HG02610 (cell line): Measurements from ENCODE around the gene MRPL38.

ENCODE experiments used
- ATAC-seq: cut with Tn5 transposase; IDR thresholded peaks from one replicate; pipeline ENCODE4 v1.9.1; 2021; ENCODE audit warnings: mild to moderate bottlenecking, moderate library complexity; ENCODE audit not compliant: unreplicated experiment

MRPL38 gene

DNA sequence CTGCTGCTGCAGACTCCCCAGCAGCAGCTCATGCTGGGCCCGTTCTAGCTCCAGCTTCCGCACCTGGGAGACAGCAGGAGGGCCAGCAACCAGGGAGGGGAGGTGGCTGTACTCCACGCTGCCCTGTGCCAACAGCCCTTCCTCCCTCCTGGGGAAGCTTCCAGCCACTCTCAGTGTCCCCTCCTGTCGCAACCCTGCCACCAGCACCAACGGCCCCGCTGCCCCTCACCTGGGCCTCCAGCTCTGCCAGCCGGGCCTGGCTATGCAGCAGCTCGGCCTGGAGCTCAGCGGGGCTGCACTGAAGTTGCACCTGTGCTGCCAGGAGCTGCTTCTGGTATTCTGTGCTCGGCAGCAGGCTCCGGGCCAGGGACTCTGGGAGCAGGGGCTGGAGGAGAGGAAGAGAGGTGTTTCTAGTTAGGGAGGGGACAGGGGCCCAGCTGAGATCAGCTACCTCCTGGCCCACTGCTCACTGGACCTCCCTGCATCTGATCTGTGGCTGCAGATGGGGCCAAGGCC lies 15.4 kb upstream of the MRPL38 start:
- ATAC-seq = no peak

DNA sequence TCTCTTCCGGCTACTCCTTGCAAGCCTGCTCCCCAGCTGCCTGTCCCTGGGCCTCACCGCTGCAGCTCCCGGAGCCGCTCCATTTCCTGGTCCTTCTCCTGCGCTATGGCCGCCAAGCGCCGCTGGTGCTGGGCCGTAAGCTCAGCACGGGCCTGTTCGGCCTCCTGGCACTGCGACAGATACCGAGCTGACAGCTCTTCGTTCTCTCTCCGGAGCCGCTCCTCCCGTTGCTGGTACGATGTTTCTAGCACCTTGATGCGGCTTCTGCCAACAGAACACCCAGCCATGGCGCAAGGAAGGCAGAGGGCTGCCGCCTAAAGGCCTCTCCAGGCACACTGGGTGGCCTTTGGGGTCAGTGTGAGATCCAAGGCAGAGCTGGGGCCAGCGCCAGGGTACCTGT lies 14.9 kb upstream of the MRPL38 start:
- no peak for ATAC-seq

GRCh38 chr17:75917917-75918445 lies 13.3 kb upstream of the MRPL38 start:
- no peak for ATAC-seq

DNA sequence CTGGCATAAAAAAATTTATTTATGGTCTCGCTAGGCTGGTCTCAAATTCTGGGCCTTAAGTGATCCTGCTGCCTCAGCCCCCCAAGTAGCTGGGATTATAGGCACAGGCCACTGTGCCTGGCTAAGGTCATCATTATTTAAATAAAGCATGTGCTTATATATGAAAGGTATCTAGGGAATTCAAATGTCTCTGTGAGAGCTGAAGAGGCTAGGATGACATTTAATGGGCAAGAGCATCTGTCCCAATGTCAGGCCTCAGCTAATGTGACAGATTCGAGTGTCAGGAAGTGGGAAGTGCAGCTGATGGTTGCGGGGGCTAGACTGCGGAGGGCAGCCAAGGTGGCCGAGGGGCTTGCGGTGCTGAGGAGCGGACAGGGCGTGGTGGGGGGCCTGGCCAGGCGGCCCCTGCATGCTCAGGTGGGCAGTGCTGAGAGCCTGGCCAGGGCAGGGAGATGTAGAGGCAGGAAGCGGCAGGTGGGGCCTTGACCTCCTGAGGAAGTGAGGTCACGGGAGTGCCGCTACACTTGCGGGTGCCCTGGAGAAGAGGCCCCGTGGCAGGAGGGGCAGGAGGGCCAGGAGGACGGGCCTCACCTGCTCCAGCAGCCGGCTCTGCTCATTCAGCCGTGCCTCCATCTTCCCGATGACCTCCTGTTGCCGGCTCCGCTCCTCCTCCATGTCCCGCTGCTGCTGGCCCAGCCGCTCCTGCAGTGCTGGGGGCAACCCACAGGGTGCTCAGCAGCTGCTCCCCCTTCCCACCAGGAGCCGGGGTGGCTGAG lies 12.6 kb upstream of the MRPL38 start:
- no peak for ATAC-seq

DNA sequence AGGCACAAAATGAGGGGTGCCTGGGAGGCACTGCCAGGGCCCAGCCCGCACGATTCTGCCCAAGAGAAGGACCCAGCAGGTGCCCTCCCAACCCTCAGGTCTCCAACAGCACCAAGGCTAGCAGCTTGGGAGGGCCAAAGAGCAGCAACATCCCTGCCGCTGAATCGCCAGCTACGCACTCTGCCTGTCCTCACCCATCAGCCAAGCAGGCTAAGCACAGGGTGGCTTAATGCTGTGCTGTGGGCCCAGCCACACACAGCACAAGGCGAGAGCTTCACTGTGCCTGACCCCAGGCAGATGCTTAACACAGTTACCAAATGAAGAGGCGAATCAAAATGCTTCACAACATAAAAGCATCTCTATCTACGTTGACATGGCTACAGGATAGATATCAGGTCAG lies 10.6 kb upstream of the MRPL38 start:
- no peak for ATAC-seq

DNA sequence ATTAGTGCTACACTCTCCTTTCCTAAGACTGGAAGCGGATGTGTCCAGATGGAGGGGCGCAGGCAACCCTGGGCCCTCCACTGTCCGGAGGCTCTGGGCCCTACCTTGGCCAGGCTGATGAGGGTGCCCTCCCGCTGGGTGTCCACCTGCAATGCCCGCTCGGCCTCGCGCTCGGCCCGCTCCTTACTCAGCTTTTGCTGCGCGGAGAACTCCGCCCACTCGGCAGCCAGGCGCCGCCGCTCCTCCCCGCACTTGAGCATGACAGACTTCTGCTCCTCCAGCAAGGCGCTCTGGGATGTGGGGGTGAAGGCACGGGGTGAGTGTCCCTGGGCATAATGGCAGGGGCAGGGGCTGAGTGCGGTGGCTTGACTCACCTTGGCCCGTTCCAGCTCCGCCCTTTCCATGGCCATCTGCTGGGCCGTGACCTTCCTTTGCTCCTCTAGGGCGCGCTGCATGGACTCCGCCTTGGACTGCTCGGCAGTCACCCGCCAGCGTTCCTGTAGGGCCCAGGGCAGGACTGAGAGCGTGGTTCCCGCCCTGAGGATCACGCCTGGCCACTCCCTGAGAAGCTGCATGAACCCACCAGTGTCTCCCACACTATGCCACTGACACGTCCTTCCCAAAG lies 10.1 kb upstream of the MRPL38 start:
- no peak for ATAC-seq

- ATAC-seq = no peak
These were observed 9.0 kb upstream of the MRPL38 start for GRCh38 chr17:75913537-75914210.

DNA sequence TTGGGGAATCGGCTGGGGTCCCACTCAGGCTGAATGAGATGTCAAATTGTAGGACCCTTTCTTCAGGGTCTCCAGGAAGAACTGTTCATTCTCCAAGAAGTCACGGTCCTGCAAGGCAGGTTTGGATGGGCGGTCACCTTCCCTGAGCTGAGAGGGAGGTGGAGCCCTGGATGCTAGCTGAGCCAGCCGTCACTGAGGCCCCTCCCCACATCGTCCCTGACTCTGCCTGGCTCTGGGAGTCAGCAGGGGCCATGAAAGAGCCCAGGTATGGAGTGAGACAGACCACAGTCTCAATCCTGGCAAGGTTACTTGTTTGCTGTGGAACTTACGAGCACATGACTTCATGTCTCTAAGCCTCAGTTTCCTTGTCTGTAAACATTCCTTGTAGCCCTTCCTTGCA lies 6.0 kb upstream of the MRPL38 start:
- ATAC-seq = no peak

GRCh38 chr17:75909812-75910274 lies 5.2 kb upstream of the MRPL38 start:
- ATAC-seq = no peak

GRCh38 chr17:75909051-75909811 lies 4.5 kb upstream of the MRPL38 start:
- ATAC-seq = no peak

DNA sequence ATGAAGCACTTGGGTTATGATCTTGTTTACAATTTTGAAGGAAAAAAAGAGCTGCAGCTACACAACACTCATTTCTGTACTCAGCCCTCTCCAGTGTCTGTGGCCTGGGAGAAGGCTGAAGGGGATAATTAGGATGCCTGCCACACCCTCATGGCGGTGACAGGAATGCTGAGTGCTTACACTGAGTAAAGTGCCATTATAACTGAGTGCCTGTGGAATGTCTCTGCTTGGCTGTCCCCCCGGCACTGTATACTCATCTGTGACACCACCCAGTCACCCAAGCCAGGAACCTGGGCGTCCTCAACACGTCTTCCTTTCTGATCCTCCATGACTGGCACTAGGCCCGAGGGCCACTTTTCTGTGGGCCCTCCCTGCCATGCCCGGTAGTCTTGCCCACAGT lies 3.5 kb upstream of the MRPL38 start:
- ATAC-seq = no peak

DNA sequence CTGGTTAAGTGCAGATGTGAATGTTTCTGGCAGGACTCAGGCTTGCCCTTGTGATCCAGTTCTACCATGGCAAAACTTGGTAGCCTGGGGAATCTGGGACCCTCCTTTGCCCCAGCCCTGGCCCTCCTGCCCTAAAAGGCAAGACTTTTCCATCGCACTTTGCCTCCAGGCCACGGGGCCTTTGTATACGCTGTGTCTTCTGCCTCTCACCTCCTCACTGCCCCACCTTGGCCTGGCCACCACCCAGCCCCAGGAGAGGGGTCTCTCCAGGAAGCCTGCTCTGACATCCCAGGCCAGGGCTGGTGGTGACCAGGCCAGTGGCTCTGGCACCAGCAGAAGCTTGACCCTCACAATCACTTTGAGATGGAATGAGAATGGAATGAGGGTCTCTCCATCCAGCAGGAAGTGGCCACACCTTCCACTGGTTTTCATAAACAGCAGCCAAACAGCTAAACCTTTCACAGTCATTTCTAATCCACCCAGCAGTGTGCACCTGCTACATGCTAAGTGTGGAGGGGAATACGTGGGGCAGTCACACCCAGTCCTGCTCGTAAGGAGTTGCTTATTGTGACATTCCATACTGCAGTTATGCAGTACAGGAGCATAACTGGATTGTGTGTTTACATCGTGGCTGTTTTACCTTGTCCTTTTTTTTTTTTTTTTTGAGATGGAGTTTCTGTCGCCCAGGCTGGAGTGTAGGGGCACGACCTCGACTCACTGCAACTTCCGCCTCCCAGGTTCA lies 1.6 kb upstream of the MRPL38 start:
- no peak for ATAC-seq

GRCh38 chr17:75902406-75902805 lies 2.3 kb downstream of the MRPL38 start:
- ATAC-seq = no peak

GRCh38 chr17:75901727-75902126 lies 3.0 kb downstream of the MRPL38 start:
- ATAC-seq = no peak

DNA sequence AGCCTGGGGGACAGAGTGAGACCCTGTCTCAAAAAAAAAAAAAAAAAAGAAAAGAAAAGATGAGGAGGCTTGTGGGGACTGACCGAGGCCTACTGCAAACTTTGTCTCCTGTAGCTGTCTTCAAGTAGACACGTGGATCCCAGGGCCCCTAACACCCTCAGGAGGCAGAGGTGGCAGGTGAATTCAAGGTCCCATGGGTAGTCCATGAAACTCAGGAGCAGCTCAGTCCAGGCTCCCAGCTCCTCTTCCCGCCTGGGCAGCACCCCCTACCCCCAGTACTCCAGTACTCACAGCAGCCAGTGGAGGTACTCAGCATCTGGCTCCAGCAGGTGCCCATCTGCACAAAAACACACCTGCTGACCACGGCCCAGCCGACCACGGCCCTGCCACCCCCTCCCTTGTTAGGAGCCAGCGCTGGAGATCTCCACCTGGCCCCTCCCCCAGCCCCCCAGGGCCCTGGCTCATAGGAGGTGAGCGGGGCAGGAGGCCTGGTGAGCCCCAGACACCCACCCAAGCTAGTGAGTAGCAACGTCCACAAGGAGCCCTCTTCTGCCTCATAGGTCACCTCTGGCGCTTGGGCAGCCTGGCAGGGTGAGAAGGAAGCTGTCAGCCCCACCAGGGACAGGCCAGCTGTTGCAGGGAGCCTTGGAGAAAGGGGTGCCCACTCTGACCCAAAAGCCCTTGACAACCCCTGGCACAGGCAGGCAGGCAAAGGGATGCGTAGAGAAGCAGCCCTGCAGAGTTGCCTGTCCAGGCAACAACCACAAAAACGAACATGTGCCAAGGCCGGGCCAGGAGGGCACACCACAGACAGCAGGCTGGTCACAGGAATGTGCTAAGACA lies 3.8 kb downstream of the MRPL38 start:
- ATAC-seq = no peak

DNA sequence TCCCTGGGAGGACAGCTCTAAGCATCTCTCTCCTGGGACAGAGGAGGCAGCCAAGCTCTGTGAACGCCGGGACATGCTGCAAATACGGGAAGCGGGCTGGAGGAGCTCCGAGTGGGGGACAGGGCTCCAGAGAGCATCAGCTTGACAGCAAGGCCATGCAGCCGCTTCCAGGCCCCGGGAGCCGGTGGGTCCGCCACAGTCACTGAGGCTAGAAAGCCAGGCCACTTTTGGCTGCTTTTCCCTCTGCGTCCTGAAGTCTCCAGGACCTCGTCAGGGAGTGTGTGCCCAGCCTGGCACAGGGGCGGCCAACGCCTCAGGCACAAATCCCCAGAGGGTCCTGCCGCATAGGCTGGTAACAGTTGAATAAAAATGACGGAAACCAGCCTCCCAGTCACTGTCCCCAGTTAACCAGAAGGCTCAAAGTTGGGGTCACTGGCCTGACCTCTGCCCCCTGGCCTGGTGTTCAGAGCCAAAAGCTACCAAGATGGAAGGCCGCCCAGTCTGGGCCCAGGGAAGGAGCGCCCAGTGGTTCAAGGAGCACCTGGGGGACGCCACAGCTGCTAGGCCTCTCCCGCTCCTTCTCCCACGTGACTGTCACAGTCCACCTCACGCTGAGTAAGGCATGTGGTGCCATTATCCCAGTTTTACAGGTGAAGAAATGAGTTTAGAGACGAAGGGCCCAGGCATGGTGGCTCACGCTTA lies 4.8 kb downstream of the MRPL38 start:
- no peak for ATAC-seq

DNA sequence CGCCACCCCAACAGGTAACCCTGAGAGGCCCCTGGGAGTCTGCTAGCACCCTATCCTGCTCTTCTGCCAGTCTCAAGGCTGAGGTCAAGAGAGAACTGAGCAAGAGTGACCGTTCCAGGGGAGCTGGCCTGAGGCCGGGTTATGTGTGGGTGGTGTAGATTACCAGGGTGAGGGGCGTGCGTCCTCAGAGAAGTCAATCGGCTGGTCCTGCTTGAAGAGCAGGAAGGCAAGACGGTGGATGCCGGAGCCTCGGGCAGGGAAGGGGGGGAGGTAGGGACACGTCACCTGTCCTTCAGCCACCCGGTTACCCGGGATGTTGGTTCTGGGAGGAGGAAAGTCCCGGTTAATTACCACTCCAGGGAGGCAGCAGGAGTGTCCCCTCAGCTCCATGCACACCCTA lies 5.3 kb downstream of the MRPL38 start:
- no peak for ATAC-seq

- no peak for ATAC-seq
These were observed 5.9 kb downstream of the MRPL38 start for GRCh38 chr17:75898791-75899190.

DNA sequence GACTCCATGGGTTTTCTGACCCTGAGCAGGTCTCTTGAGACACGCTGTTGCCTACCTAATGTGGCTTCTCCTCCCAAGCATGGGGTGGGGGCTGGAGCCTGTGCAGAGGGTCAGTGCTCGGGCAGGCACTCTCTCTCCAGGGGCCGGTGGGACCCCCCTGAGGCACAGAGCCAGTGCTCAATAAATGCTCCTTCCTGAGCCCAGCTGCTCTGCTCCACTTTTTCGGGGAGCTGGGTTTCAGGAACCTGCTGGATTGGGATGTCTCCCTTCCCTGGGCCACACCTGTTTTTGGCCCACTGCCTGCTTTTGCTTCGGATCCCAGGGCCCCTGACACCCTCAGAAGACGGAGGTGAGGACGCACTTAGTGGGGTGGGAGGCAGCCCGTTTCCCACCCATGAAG lies 6.6 kb downstream of the MRPL38 start:
- no peak for ATAC-seq
